Kasumi-1 (cell line): ENCODE results near the gene ALCAM.
A peak's percentile ranks its signal among the peaks of the same experiment; 100 is the strongest.

Source experiments
- DNase-seq, 2 experiments: peaks; one replicate each; lab custom pipeline; 2025; lab: John Stamatoyannopoulos, UW

The ALCAM gene

DNA sequence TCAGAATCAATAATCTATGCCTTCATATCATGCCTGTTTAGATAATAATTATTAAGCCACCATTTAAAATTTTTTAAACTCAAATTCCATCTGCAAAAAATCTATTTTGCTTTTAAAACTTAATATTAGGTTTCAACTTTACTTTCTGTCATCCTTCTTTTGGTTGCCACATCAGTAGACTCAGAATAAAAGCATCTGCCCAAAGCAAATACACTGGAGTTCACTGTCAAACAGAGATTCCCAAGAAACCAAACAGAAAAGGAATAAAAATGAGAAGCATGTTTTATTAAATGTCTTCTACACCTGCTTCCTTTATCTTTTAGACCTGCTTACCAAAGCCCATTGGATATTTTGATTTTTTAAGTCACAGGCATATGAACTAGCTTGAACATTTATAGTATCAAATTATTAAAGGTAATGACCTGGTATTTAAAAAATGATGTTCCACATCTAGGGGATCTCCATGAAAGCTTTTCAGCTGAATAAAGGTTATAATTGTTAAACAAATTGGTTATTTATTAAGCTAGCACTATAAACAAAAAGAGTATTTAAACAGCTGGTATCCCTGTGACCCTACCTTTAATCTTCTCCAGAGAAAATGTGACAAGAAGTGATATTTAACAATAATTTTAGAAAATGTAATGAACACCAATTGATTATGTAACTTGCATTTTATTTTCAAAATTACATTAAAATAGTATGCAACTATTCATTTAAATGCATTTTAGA lies 62.5 kb downstream of the ALCAM start:
- DNase-seq: no peak

- DNase-seq: peak; percentile 70 to 72
These were observed 63.7 kb downstream of the ALCAM start for GRCh38 chr3:105430455-105430854.

GRCh38 chr3:105431200-105431599 lies 64.5 kb downstream of the ALCAM start:
- DNase-seq: no peak

DNA sequence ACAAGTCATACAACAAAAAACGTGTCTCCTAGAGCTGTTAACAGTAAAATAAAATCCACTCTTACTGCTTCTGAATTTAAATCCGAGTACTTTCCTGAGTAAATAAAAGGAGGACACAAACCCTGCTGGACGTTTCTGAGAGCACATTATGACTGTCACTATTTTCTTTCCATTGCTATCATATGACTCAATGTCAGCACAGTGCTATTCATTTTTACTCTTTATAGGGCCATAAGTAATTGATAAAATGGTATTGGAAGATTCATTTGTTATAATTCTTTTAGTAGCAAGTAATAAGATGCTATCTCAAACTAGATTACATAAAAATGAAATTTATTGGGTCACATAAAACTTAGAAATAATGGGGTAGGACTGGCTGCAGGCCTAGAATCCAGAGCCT lies 68.6 kb downstream of the ALCAM start:
- no peak for DNase-seq

DNA sequence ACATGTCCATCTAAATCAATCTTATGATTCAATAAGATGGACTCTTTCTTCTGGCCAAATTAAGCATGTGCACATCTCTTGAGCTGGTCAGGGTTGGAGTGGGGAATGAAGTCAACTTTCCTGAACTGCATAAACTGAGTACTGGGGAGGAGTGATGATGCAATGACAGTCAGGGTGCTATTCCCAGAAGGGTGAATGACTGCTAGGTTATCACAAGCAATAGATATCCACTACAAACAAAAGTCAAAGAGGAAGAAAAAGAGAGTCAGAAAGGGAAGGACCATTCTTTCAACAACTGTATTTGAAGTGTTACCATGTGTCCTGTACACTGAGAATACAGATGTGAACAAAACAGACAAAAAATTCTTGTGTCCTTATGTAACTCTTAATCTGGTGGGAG lies 70.0 kb downstream of the ALCAM start:
- DNase-seq: no peak

GRCh38 chr3:105440113-105440512 lies 73.4 kb downstream of the ALCAM start:
- DNase-seq: no peak

DNA sequence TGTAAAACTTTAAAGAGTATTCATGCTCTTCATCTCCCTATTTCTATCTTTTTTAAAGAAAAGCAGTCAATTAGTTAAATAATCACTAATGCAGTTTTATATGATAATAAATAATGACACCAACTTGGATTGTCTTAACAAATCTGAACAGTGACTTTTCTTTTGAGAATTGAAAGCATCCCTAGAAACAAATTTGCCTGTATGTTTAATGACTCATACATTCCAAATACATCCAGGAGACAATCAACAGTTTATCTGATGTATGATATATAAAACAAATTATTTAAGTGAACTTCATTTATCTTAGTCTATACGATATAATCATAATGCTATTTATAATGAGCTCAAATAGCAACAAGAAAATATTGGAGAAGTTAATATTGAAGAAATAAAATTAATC lies 78.0 kb downstream of the ALCAM start:
- DNase-seq: no peak

GRCh38 chr3:105448338-105448982 lies 81.8 kb downstream of the ALCAM start:
- no peak for DNase-seq

DNA sequence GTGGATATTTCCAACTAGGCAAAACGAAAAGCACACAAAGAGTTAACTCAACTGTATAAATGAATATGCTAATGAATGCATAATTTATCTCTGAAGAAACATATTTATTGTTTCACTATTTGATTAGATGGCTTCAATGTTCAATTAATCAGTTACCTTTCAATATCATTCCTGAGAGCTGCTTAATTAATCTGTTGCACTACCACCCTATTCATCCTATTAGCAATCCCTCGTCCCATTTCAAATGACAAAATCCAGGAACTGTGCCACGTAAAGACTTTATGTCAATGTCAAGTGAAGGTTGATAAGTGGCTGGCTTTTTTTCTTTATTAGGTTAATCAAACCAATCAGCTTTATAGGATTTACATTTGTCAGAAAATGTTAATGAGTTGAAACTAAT lies 82.7 kb downstream of the ALCAM start:
- DNase-seq: no peak

DNA sequence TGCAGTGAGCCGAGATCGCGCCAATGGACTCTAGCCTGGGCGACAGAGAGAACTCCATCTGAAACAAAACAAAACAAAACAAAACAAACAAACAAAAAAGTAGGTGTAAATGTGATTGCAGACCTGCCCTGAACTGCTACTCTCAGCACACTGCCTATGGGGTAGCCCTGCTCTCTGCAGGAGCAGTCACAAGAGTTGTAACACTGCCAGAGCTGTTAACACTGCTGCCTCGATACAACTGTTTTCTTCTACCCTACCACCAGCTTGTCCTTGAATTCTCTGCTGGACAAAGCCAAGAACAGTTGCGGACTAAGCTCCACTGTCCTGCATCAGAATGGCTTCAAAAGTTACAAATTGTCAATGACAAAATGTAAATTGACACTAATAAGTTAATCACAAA lies 89.3 kb downstream of the ALCAM start:
- DNase-seq: no peak

DNA sequence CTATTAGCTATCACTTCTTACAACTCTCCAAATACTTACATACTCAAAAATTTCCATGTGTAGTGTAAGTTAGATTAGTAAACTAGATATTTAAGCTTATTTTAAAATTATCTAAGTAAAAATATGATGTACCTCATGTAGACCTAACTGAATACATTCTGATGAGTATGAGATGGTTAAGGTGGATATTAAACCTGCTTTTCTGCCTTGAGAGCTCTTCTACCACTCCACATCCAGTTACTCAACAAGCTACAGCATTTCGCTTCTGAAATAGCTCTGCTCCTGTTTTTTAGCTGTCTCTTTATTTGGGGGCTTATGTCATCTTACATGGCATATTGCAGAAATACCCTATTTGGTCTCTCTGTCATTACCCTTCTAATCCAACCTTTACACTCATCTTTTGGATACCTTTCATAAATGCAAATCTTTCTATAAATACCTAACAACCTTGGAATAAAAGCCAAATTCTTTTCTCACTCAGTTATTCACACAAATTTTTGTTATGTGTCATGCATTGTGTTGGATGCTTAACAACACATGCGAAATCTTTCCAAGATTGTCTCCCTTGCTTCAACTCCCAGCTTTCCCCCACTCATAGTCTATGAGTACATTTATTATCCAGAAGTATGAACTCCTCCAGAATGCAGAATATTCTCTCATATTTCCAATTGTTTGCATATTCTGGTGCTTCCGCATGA lies 92.0 kb downstream of the ALCAM start:
- DNase-seq: no peak

DNA sequence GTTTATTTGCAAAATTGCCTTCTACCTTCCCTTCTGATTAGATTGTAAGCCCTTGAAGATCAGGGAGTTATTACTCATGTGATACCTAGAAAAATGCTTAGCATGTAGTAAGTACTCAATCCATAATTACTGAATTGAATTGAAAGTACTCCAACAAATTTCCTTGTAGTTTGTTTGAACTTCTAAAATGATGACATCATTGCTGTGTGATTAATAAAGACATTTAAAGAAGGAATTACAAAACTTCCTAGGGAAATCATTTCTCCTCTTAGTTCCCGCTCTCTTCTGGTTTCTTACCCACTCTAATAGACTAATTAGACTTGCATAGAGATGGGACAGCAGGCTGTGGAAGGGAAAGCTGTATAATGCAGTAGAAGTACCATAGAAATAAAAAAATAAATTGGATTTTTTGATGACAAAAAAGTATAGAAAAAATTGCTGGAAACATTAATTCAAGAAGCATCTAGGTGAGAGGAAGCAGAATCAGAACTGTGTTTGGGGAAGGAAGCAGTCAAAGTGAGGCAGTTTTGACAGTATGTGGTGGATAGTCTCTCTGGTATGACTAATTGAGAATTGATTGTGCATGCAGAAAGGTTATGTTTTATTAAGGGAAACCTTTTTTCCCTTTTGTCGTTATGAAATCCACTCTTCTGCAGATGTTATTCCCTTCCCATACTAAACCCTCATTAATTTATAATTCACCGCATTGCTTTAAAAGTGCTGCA lies 93.0 kb downstream of the ALCAM start:
- DNase-seq: no peak

GRCh38 chr3:105463620-105464019 lies 96.9 kb downstream of the ALCAM start:
- no peak for DNase-seq

DNA sequence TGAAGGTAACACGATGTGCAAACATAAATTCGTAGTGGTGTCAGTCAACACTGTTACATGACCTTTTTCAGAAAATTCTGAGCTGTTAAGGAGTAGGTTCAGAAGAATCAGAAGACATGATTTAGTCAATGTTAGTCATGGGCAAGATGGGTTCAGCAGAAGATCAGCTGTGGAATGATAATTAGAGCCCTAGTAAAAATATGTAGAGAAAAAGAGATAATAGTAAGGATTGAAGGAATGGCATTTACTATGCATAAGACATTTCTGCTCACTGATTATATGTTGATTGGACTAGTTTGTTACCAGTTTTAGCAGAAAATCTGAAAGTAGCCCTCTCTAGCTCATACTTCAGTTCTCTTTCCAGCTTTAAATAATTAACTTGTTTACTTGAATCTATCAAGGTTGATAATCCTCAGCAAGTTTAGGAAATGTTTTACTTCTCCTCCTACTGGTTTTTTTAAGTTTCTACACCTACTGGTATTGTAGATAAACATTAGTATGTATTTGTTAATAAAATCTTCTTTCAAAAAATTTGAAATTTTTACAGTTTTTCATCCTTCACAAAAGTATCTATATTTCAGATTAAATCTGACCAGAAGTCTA lies 98.6 kb downstream of the ALCAM start:
- DNase-seq: no peak

DNA sequence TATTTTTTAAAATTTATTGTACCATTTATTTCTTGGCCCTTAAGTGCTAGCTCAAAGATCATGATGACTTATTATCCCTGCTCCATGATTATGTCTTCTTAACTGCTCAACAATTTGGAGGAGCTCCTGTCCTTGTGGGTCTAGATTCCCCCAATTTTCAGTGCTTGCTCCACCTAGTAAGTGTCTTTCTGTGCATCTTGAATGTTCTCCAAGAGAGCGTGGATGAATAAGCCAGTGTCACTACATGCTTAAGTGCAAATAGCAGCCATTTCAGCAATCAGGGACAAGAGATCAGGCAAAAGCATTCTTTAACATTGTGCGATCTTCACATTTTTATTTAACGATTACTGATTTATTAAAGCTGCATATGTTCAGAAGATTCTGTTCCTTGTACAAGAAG lies 99.4 kb downstream of the ALCAM start:
- no peak for DNase-seq

DNA sequence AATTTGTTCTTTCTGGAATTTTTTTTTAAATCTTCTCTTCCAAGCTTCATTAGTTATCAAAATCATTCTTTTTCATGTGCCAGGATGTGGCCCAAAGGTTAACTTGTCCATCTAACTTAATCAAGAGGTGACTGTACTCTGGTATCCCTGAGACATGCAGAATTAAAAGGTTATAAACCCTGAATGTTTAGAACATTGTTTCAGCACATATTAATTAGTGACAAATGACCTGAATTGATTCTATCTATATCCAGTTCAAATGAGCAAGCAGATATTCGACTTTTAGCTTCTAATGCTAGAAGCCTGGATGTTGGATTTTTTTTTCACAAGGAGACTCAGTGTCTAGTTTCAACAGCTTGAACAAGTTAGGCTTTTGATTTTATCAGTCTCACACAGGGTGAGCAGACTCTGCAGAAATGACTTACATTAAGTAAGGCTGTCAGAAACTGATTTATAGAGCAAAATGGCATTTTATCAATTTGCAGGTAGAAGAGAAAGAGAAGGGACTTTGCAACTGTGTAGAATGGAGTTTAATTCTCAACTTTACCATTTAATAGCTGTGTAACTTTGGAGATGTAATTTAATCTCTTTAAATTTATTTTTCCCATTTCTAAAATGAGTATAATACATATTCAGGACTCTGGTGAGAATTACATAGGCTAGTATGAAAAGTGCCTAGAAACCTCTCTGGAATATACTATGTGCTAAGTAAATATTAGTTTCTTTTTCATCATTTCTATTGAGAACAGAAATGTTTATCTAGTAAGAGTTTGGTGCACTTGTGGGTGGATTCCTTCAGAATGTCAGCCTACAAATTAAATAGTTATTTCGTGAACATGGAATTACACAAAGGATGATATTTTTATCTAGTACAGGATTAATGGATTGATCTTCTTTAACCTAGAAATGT lies 100.0 kb downstream of the ALCAM start:
- DNase-seq: no peak

- no peak for DNase-seq
These were observed 104.1 kb downstream of the ALCAM start for GRCh38 chr3:105470851-105471250.

DNA sequence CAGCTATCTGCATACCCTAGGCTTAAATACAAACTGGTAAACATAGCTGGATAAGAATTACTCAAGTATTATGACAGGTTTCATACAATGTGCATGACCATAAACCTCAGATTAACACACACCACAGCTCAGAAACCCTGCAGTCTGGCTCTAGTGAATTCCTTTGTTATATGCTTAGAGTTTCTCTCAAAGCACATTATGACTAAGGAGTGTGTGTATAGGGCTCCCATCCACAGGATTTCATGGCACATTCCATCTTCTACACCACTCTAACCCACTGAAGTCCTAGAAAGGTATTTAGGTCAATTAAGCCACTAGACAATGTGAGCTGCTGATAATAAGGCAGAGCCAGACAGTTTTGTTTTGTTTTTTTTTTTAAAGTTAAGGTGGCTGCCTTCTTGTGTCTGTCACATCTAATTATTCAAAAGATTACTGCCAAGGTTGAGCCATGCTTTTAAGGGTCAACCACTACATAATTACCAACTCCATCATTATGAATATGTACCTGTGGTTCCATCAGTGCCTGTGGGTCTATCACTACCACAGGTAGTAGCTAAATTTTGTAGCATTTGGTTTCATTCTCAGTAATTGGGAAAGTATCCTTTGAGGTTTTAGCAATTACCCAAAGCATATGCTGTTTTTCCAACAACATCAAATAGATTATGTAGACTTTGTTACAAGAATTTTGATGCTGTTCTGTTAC lies 107.0 kb downstream of the ALCAM start:
- DNase-seq: no peak

DNA sequence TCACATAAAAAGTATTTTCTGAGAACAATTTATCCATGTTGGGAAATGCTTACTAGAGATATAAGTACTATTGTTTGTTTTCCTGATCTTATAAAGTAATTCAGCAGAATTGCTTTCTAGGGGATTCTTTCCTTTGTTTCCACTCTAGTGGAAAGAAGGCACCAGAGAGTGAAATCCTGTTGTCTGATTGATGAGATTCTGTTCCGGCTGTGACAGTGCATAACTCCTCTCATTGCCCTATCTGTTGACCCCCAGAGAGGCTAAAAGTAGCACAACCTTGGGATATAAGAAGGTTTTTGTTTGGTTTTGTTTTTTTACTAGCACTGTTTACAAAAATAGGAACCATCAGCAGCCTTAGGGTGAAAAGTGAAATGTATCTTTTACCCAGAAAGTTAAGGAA lies 114.1 kb downstream of the ALCAM start:
- no peak for DNase-seq

DNA sequence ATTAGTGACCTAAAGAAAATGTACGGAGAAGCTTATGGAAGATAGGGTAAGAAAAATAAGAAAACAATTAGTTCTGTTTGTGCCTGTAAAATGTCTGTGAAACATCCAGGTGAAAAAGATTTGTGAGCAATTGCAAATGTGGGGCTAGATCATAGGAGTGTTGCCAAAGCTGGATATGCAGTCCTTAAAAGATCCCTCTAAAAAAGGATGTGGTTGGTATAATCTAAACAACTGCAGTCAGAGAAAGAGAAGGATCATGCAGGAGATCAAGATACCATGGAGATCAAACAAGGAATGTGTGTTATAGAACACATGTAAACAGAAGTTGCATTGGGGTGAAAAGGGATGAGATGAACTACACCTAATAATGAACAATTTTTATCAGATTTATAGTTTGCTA lies 116.8 kb downstream of the ALCAM start:
- no peak for DNase-seq

GRCh38 chr3:105490045-105490444 lies 123.3 kb downstream of the ALCAM start:
- no peak for DNase-seq
